NCI-H526 (cell line): ENCODE results near the gene HSP90AB1.
A peak's percentile ranks its signal among the peaks of the same experiment; 100 is the strongest.

Experiments used
- DNase-seq, 2 experiments: peaks; one replicate each; lab custom pipeline; 2025; lab: John Stamatoyannopoulos, UW

Gene HSP90AB1

DNA sequence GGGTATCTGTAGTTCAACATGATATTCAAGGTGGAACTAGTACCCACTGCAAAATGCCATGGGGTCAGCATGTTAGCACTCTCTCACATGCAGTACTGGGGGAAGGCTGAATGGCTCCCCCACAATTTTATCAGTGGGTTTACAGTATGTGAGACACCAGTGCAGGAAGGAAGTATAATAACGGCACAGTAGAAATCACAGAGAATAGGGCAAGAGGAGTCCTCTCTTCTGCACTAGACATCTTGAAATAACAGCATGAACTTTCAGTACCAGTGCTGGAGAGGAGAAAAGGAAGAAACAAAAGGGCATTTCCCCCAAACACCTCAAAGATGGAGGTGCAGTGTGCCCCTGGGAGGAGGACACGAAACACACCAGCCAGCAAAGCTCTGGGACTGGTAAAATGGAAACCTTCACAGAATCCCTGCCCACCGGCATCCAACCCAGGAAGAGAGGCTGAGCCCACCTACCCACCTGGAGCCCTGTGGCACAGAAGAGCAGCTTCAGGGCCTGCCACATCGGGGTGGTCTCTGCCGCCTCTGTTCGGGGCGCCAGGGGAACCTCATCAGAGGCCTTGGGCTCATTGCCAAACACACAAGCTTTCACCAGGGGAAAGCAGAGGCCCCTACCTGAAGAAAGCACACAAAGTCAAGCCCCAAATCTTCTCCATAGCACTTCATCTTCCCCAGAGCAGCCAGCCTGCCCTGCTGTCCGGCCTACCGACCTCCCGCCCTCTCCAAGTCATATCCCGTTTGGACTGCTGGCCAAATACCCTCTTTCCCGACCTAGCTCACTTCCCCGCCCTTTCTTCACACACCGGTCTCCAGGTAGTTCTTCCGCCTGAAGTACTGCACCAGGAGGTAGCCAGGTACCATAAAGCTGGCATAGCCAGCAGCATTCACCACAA lies 9.2 kb downstream of the HSP90AB1 start:
- DNase-seq: peak in 1 of 2 experiments; percentile 63

DNA sequence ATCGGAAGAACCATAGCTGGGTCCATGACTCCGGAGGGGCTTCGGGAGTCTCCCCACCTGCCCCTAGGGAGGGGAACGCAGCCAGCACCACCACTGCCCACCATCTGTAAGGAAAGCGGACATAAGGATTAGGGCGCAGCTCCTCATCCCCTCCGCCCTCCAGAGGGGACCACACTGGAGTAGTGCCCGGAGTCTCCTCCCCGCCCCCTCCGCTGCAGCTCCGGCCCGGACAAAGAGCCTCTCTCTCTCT lies 9.8 kb downstream of the HSP90AB1 start:
- DNase-seq: no peak

DNA sequence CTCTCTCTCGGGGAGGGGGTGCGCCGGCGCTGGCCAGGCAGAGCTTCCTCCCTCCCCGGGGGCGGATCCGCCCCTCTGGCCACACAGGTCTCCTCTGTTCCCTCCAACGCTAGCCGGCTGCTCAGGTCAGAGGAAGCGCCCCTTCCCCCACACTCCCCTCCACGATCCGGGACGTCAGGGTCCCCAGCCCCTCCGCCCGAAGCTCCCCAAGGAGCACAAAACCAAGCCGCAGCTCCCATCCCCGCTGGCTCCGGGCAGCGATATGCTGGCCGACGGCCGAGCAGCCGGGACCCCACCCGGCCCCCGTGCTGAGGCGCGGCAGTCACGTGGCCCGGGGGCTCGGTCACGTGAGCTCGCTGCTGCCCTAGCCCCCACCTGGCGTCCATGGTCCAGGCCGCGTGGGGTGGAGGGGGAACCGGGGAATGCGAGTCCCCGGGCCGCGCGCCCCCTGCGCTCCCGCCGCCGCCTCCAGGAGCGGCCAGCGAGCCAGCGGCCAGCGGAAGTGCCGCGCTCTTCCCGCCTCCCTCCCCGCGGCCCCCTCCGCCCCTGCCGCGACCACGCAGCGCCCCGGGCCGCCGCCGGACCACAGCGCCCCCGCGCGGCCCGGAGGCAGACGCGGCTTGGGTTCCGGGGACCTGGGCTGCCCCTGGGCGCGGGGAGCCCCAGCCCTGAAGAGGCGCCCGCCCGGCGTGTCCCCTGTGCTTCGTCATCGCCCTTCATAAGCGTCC lies 10.3 kb downstream of the HSP90AB1 start, which contains the start of gene SLC35B2:
Gene SLC35B2, minus strand, starts transcription at position 504 of the 728 bp plus-strand sequence. Its CDS starts 118 bp downstream, at position 386.
- peak in 1 of 2 experiments; percentile 88 for DNase-seq

DNA sequence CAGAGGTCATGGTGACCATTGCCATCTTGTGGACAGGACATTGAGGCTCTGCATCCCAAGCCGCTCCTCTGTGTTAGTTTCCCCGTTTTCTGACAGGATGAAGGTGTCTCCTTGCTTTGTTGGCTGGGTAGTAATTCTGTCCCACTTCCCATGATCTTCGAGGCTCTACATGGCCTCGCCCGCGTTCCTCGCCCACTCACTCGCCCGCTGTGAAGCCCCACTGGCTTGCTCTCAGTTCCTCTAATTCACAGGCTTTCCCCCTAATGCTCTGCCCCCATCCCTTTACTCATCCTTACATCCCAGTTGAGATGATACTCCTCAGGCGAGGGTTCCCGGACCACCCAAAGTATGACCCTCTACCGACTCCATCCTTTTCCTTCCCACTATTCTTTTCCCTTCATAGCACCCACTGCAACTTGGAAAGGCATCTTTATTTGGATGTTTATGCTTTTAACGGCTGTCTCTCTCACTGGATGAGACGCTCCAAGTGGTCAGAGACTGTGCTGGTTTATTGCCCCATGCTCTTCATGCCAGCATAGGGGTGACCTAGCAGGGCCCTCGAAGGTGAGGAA lies 10.9 kb downstream of the HSP90AB1 start:
- no peak for DNase-seq

DNA sequence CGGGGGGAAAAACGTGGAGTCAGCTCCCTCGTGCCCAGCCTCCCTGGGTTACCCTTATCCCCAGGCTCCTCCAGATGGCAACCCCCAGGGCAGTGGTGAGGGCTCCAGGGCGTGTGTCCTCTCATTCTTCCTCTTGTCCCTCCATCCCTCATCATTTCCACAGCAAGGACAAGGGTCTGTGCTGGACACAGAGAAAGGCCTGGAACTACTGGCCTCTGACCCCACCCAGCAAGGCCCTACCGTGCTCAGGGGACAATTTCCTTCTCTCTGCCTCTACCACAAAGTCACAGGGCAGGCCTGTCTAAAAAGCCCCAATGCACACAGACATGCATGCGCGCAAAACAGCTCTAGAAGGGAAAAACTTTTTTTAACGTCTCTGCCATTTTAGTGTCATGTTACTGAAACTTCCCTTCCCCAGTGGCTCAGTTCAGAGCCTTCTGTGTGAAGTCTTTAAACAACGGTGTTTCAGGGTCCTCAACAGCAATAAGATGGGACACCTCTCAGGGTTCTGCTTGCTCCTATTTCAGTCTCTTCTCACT lies 11.5 kb downstream of the HSP90AB1 start:
- no peak for DNase-seq

DNA sequence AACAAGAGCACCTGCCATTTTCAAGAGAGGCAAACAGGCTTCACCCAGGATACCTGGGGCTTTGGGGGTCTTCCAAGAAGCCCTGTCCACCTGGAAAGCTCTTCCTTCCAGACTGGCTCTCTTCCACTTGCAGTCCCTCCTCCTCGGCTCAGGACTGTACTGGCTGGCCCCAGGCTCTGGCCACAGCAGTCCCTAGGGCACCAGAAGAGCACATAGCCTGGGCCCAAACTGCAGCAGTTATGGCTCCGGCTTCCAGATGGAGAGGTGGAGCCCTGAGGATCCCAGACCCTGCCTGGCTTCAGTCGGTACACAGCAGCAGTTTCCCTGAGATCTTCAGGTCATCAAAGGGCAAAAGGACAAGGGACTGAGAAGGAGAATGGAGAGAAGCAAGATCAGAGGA lies 12.0 kb downstream of the HSP90AB1 start:
- no peak for DNase-seq

DNA sequence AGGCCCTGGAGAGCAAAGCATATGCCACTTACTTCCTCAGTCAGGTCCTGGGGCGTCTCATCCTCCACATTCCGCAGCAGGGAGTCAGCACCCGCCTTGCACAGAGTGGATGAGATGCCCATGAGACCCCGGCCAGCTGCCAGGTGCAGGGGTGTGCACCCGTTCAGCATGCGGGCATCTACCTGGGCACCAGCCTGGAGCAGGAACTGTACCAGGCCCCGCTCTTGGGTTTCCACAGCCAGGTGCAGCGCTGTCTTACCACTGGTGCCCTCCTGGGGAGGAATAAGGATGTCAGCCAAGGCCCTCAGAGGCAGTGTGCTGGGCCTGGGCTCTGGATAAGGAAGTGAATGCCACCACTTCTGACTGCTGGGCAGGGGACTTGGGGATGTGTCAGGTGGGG lies 13.1 kb downstream of the HSP90AB1 start:
- no peak for DNase-seq

DNA sequence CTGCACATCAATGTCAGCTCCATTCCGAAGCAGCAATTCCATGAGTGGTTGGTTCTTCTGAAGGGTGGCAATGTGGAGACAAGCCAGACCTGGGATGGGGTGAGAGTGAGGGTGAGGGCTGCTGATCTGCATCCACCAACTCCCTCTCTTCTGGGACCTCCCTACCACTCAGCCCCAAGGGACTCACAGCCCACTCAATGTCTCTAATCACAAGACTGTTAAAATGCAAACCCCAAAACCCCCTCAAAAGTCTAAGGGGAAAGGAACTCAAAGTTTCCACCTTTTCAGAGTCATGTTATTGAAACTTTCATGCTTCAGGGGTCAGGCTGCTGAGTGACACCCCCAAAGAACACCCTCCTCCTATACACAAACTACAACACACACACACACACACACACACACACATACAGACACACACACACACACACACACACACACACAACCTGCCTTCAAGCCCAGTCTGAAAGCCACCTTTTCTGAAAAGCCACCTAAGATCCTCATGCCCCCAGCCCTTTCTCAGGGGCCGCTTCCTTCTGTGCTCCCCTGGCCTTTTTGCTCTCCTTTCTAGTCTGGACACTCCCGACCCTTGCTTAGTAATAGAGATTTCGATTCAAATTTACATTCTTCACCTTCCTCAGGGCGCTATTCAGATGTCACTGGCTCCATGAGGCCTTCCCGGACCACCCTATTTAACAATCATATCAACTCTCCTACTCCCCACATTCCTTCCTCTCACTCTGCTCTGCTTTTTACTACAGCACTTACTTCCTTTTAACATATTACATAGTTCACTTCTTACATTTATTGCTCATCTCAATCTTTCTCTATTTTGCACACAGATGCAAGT lies 13.8 kb downstream of the HSP90AB1 start:
- DNase-seq: no peak

DNA sequence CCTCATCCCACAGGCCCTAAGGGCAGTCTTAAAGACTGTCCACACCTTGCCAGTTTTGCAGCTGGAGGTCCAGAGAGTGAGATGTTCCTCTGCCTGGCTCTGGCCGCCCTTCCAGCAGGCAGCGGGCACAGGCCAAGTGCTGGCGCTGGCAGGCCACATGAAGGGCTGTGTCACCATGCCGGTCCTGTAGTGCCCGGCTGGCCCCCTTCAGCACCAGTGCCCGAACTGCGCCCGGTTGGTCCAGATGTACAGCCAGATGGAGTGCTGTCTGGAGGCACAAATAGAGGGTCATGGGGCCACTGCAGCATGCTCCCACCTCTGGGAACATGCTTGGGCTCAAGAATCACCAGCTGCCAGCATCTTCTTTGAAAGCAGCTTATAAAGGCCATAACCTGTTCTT lies 14.7 kb downstream of the HSP90AB1 start:
- DNase-seq: no peak

DNA sequence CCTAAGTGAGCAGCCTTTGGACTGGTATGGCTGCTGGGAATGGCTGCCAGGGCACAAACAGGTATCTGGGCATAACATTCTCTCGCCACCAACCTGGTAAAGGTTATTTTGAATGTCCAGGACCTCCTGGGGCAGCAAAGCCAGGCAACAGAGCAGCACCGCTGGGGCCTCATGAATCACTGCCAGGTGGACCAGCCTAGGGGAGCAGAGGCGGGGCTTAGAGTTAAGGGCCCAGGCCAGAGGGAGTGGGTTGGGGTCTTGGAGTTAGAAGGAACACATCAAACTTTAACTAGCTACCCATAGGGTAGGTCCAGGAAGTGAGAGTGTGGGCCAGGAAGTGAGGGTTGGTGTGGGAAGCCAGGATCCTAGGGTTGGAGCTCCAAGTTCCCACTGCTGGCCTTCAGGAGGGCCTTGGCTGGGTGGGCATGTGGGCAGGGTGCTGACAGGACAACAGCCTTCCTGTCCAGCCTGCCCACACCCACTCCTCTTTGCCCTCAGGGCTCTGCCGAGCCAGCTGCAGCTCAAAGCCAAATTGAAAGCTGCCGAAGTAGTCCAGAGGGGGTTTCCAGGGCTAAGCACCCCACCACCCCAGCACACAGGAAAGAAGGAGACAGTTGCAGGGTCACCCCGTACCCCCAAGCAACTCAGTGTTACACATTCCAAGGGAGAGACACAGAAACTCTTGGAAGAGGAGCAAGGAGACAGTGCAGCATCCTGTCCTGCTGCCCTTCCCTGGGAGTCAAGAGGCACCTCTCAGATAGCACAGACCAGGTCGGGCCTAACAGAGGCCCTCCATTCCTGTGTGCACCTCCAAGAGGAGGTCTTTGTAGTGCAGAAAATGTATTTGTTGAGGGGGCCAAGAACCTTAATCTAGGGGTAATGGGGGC lies 15.8 kb downstream of the HSP90AB1 start:
- no peak for DNase-seq

DNA sequence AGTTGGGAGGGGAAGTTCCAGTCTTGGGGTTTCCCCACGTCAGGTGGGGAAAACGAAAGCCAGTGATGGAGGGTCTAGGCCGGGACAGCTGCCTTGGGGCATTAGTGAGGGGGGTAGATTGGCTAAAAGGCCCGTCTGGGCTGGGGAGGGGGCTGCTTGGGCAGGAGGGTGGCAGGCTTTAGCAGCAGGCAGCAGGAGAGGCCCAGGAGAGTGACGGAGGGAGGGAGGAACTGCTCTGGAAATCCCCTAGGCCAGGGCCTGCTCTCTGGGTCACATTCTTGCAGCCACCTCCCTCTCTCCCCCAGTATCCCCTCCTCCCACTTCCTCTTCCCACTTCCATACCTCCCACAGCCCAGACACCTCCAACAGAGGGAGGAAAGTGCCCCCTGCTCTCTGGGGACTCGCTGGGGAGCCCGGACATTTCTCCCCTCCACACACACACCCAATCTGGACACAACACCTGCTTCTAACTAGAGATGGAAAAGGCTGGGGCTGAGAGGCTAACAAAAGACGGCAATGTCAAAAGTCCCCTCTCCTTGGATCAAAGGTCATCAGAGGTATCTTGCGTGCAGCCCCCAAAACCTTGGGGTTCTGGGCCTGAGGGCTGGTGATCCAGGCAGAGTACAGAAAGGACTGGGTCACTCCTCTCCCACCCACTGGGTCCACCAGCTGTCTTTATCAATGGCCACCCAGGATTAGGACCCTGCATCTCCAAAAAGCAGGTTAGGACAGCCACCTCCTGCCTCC lies 16.6 kb downstream of the HSP90AB1 start:
- DNase-seq: no peak

DNA sequence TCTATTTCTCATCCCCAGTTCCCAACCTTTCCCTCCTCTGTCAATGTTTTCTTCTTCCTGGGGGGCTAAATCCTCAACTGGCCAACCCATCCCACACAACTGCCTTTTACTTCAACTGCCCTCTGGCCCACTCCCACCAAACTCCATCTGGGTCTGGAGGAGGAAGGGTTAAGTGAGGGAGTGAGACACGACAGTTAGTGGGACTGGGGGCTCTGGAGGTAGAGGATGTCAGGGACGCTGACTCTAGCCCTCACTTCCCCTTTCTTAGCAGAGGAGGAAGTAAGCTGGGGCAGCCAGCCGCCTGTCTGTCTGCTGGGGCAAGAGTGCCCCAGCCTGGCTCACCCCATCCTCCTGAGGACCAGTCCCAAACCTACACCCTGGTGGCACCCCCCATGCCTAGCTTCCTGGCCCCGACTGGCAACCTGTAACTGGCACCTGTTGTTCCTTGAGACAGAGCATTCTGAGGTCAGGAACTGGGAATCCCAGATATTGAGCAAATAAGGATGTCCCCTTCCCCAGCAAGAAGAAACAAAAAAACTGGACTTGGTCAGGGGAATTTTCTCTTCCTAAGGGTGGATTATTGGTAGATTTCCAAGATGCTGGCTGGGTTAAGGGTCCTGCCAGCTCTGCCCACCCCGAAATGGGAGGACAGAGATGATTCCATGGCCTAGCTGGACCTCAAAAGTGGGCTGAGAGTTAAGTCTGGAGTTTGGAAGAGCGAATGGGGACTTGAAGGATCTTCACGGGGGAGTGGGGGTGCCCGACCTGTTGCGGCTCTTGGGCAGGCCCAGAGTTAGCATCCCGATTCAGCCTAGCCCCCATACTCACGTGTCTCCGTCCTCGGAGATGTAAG lies 17.5 kb downstream of the HSP90AB1 start:
- DNase-seq: no peak

DNA sequence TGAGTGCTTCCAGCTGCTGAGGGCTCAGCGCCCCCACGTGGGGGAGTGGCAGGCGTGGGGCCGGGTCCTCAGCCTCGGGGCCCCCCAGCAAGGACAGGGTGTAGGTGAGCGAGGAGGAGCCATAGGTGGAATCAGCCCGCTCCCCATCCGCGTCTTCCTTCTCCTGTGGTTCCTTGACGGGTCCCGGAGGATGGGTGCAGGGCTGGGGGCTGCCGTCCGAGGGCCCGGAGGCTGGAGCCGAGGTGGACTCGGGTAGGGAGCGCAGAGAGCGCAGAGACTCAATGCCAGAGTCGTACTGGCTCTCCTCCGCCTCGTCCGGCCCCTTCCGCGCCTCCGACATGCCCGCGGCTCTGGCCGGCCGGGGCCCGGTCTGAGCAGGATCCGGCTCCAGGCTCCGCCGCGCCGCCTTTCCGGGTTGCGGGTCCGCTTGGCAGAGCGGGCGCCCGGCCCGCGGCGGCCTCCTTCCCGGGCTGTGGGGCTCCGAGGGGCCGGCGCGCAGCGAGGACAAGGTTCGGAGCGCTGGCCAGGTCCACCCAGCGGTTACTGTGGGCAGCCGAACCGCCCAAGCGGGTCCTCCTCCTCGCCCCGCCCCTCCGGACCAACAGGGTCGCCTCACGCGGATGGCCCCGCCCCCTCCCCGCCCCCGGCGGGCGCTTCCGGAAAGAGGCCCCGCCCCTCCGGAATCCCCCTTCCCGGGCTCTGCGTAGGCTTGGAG lies 18.3 kb downstream of the HSP90AB1 start, which contains the start of gene NFKBIE:
Gene NFKBIE, minus strand, starts transcription at position 545 of the 715 bp plus-strand sequence. Its CDS starts 205 bp downstream, at position 340.
- peak; percentile 47 to 95 for DNase-seq

DNA sequence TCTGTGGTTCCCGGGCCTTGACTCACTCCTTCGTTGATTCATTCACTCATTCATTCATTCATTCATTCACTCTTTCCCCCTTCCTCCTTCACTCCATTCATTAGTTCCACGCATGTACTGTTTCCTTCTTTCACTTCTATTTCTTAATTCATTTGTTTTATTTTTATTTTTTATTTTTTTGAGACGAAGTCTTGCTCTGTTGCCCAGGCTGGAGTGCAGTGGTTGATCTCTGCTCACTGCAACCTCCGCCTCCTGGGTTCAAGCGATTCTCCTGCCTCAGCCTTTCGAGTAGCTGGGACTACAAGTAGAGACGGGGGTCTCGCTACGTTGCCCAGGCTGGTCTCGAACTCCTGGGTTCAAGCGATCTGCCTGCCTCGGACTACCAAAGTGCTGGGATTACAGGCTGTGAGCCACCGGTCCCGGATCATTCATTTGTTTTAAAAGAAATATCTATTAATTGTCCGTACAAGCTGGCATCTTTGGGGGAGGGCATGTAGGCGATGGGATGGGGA lies 18.9 kb downstream of the HSP90AB1 start:
- DNase-seq: no peak

DNA sequence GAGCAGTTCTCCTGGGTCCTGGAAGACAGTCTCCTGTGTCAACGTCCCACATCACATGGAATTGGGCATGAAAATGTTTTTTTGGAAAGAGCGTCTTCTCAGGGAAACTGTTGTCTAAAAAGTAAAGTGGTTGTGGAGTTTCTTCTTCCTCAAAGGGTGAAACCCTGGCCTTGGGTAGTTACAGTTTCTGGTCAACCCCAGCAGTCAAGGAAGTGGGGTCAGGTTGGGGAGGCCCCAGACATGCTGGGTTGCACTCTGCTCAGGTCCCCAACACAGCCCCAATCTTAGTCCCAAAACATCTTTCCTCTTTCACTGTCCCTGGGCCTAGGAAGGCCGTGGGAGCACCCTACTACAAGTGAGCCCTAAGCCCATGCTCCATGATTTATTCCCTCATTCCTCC lies 19.4 kb downstream of the HSP90AB1 start:
- DNase-seq: no peak

DNA sequence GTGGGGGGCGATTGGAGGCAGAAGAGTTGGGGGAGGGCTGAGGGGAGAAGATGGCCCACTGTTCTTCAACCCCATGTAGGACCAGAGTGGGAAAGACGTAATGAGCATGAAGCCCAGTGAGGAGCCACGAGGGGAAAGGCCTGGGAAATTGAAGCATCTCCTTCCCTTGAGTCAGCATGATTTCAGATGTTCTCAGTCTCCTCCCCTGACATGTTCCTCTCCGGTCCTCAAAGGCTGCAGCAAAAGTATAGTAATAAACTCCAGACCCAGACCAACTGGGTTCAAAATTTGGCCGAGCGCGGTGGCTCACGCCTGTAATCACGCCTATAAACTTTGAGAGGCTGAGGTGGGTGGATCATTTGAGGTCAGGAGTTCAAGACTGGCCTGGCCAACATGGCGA lies 20.4 kb downstream of the HSP90AB1 start:
- no peak for DNase-seq

DNA sequence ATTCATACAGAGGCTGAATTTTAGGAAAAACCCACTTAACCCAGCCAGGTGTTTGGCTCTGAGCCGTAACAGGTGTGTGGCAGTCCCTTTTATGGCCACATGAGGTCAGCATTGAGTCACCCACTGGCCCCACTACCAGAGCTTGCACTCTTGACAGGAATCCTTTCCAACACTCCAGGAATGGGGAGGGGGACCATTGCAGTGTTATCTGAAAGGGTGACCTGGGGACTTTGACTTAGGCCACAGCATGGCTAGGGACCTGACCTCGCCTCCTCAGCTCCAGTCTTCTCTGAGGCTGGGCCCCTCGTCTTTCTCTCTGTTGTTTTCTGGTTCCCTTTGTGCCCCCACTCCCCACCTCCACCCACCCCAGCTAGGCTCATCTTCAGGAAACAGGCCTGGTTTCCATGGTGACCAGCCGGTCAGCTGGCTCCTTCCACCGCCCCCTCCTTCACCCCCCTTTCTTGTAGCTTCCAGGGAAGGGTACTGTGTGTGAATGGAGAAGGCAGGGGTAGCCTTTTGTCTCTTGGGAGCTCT lies 21.3 kb downstream of the HSP90AB1 start:
- DNase-seq: peak; percentile 45 to 79
